ENCODE measurements around the gene FN3KRP.

Gene FN3KRP

DNA sequence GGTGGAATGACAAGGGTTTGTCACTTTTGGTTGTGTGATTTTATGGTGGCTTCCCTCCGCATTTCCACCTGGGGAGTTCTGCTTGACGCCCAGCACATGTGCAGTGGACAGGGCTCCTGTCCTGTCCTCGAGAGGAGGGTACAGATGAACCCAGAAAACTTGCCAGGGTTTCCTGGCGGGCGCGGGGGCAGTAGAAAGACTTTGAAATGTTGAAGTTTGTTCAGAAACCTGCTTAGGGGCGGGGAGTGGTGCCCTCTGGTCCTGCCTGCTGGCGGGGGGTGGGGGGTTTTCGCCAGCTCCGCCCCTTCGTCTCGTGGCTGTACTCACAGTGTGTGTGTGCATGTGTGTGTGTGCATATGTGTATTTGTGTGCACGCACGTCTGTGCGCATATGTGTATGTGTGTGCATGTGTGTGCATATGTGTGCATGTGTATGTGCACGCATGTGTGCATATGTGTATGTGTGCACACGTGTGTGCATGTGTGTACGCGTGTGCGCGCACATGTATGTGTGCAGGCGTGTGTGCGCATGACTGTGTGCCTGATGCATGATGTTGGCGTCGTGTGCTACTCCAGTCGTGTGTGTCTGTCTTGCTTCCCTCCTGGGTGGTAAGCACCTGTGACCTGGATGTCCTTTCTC, 6.8 kb downstream of the FN3KRP start:
- Histone ChIP-seq H3K9ac (ENCODE audit: low read length) (no peak overlapping the region), H3K79me2 (ENCODE audit: low read length) (peaks cover 5% of the 10 kb centered on the region), H3K36me3 (replicated peaks; ENCODE audit: low read depth, low read length) (peaks cover 42% of the 10 kb centered on the region)

DNA sequence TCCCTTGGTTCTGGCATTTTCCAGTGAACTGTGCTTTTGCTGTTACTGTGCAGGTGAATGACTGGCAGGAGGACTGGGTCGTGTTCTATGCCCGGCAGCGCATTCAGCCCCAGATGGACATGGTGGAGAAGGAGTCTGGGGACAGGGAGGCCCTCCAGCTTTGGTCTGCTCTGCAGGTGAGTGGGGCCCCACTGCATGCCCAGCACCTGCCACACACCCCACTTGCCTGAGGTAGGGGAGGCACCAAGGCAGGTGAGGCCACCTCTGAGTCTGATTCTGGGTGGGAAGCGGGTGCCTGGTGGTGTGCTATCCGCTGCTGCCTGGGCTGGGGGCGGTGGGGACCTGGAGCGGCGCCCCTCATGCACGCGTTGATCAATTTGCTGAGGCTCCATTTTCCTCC, 9.9 kb downstream of the FN3KRP start:
- Histone ChIP-seq H3K9ac (ENCODE audit: low read length) (no peak overlapping the region), H3K79me2 (ENCODE audit: low read length) (no peaks in the 10 kb centered on the region), H3K36me3 (replicated peaks; ENCODE audit: low read depth, low read length) (peaks cover 38% of the 10 kb centered on the region), H3K4me2 (ENCODE audit: low read length) (no peak overlapping the region), H3K4me1 (ENCODE audit: low read length) (no peaks in the 10 kb centered on the region), H3K27me3 (ENCODE audit: low read depth, low read length) (no peaks in the 10 kb centered on the region), H3K4me3 (ENCODE audit: low read length) (no peak overlapping the region), H3K27ac (ENCODE audit: low read length) (no peak overlapping the region), H2AFZ (ENCODE audit: low read depth, low read length) (no peak overlapping the region), H4K20me1 (ENCODE audit: insufficient read depth, low read length) (no peaks in the 10 kb centered on the region), H3K9me3 (ENCODE audit: insufficient read depth, low read length) (no peaks in the 10 kb centered on the region)
- no peak for TF ChIP-seq EZH2phosphoT487 (IDR thresholded peaks at IDR 0.05; ENCODE audit: low read depth)
- TF ChIP-seq, protein P1, sequence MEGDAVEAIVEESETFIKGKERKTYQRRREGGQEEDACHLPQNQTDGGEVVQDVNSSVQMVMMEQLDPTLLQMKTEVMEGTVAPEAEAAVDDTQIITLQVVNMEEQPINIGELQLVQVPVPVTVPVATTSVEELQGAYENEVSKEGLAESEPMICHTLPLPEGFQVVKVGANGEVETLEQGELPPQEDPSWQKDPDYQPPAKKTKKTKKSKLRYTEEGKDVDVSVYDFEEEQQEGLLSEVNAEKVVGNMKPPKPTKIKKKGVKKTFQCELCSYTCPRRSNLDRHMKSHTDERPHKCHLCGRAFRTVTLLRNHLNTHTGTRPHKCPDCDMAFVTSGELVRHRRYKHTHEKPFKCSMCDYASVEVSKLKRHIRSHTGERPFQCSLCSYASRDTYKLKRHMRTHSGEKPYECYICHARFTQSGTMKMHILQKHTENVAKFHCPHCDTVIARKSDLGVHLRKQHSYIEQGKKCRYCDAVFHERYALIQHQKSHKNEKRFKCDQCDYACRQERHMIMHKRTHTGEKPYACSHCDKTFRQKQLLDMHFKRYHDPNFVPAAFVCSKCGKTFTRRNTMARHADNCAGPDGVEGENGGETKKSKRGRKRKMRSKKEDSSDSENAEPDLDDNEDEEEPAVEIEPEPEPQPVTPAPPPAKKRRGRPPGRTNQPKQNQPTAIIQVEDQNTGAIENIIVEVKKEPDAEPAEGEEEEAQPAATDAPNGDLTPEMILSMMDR (IDR thresholded peaks at IDR 0.05; ENCODE audit: low read depth, low read length), result no peak

More for the DNA sequence above, 6.8 kb downstream of the FN3KRP start:
- Histone ChIP-seq H3K4me3 (ENCODE audit: low read length) (no peak overlapping the region), H3K4me2 (ENCODE audit: low read length) (no peak overlapping the region), H4K20me1 (ENCODE audit: insufficient read depth, low read length) (no peaks in the 10 kb centered on the region), H3K4me1 (ENCODE audit: low read length) (peaks cover 1% of the 10 kb centered on the region; the same call in 1 of the 2 replicates), H3K27ac (ENCODE audit: low read length) (no peak overlapping the region), H3K27me3 (ENCODE audit: low read depth, low read length) (no peaks in the 10 kb centered on the region), H2AFZ (ENCODE audit: low read depth, low read length) (no peak overlapping the region), H3K9me3 (ENCODE audit: insufficient read depth, low read length) (no peaks in the 10 kb centered on the region)
- TF ChIP-seq EZH2phosphoT487 (IDR thresholded peaks at IDR 0.05; ENCODE audit: low read depth), result no peak
- TF ChIP-seq, protein P1 (IDR thresholded peaks at IDR 0.05; ENCODE audit: low read depth, low read length), result no peak

DNA sequence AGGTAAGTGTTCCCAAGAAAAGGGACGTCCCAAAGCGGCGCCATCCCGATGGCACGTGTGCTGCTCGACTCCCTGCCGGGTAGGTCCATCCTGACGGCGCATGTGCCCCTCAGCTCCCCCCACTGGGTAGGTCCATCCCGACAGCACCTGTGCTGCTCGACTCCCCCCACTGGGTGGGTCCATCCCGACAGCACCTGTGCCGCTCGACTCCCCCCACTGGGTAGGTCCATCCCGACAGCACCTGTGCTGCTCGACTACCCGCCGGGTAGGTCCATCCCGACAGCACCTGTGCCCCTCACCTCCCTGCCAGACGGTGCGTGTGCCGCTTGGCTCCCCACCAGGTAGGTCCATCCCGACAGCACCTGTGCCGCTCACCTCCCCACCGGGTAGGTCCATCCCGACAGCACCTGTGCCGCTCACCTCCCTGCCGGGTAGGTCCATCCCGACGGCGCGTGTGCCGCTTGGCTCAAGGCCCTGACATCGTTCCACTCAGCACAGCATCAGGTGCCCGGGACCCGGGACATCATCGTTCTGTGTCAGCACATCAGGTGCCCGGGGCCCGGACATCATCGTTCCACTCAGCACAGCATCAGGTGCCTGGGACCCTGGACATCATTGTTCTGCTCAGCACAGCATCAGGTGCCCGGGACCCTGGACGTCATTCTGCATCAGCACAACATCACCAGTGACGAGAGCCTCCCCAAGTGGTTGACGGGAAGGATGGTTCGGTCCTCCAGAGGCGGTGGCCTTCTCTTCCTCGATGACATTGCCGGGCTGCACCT, 13.2 kb downstream of the FN3KRP start:
- TF ChIP-seq, protein P1 (IDR thresholded peaks at IDR 0.05; ENCODE audit: low read depth, low read length), result no peak
- H3K27me3 ChIP-seq (ENCODE audit: low read depth, low read length), result no peaks in the 10 kb centered on the region
- no peaks in the 10 kb centered on the region for H4K20me1 ChIP-seq (ENCODE audit: insufficient read depth, low read length)
- H3K27ac ChIP-seq (ENCODE audit: low read length), result no peak overlapping the region
- no peak overlapping the region for H3K9ac ChIP-seq (ENCODE audit: low read length)
- H3K9me3 ChIP-seq (ENCODE audit: insufficient read depth, low read length), result peaks cover 9% of the 10 kb centered on the region; the same call in 1 of the 2 replicates
- no peak overlapping the region for H3K4me2 ChIP-seq (ENCODE audit: low read length)
- H2AFZ ChIP-seq (ENCODE audit: low read depth, low read length), result no peak overlapping the region
- H3K79me2 ChIP-seq (ENCODE audit: low read length), result no peaks in the 10 kb centered on the region
- H3K4me3 ChIP-seq (ENCODE audit: low read length), result no peak overlapping the region
- H3K36me3 ChIP-seq (replicated peaks; ENCODE audit: low read depth, low read length), result peaks cover 55% of the 10 kb centered on the region
- no peaks in the 10 kb centered on the region for H3K4me1 ChIP-seq (ENCODE audit: low read length)

DNA sequence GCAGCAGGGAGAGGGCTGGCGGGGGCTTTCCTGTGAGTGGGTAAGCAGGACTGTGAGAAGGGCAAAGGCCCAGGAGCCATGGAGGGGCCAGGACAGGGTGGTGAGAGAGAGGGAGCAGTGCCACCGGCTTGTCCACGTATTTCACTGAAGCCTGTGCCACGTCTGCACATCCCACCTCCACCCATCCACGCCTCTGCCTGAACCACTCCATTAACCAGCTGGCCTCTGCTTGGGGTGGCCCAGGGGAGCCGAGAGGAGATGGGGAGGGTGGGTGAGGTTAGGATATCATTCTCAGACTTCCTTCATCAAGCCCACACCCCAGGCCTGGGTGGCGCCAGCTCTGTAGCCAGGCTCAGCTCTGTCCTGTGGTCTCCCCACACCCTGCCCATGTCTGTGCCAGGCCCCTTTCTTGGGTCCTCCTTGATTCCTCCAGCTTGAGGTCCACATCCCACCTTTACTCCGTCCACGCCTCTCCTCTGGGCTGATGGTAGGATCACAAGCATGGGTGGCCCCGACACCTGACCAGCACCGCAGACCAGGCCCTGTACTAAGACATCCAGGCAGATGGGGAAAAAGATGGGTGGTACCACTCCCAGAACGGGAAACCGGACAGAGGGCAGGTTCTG, 15.7 kb downstream of the FN3KRP start:
- Histone ChIP-seq H3K4me3 (ENCODE audit: low read length) (no peak overlapping the region), H2AFZ (ENCODE audit: low read depth, low read length) (no peak overlapping the region), H3K36me3 (replicated peaks; ENCODE audit: low read depth, low read length) (peaks cover 46% of the 10 kb centered on the region), H4K20me1 (ENCODE audit: insufficient read depth, low read length) (no peaks in the 10 kb centered on the region), H3K27me3 (ENCODE audit: low read depth, low read length) (no peaks in the 10 kb centered on the region), H3K27ac (ENCODE audit: low read length) (no peak overlapping the region), H3K79me2 (ENCODE audit: low read length) (no peaks in the 10 kb centered on the region), H3K9ac (ENCODE audit: low read length) (no peak overlapping the region), H3K4me1 (ENCODE audit: low read length) (no peaks in the 10 kb centered on the region), H3K4me2 (ENCODE audit: low read length) (no peak overlapping the region), H3K9me3 (ENCODE audit: insufficient read depth, low read length) (peaks cover 9% of the 10 kb centered on the region; the same call in 1 of the 2 replicates)
- no peak for TF ChIP-seq EZH2phosphoT487 (IDR thresholded peaks at IDR 0.05; ENCODE audit: low read depth)
- TF ChIP-seq, protein P1 (IDR thresholded peaks at IDR 0.05; ENCODE audit: low read depth, low read length), result no peak

Measured in OCI-LY3 (cell line).